Kidney (tissue), 14 donors: ENCODE data around the gene PSMD14. TPM values are rescaled to one million over a fixed set of nuclear protein-coding genes. Genes with fewer than 3 reads are reported as not detected.

Source experiments
- DNase-seq, 5 donors: peaks; one replicate each; pipeline ENCODE4 v3.0.0-alpha.2; 2013 to 2020
- FAIRE-seq: peaks from 2 replicates; lab custom pipeline; 2012; peaks lifted over from hg19 to GRCh38; lab: Jason Lieb, UNC
- H3K27ac ChIP-seq, 2 donors: one replicate each; pipeline ENCODE4 v1.7.0; 2013; ENCODE audit warnings: low read depth in 2 of 2, low read length in 2 of 2, inconsistent platforms in 1 of 2
- H3K27me3 ChIP-seq: one replicate; pipeline ENCODE4 v1.7.1; 2013; ENCODE audit warnings: low read length, inconsistent platforms; ENCODE audit not compliant: control insufficient read depth, insufficient read depth
- H3K36me3 ChIP-seq, 3 donors: one replicate each; pipeline versions ENCODE4 v1.7.0 to v1.7.1; 2013; ENCODE audit warnings: low read length in 3 of 3, control low read depth in 1 of 3, inconsistent platforms in 1 of 3; ENCODE audit not compliant: insufficient read depth in 3 of 3, control insufficient read depth in 2 of 3
- H3K4me1 ChIP-seq, 3 donors: one replicate each; pipeline versions ENCODE4 v1.7.0 to v1.7.1; 2013; ENCODE audit warnings: low read length in 3 of 3, inconsistent platforms in 1 of 3, low read depth in 1 of 3; ENCODE audit not compliant: control insufficient read depth in 2 of 3, insufficient read depth in 2 of 3
- H3K4me3 ChIP-seq, 3 donors: one replicate each; pipeline versions ENCODE4 v1.7.0 to v1.8.1; 2013; ENCODE audit warnings: low read length in 3 of 3, control low read depth in 1 of 3, inconsistent platforms in 1 of 3
- H3K9ac ChIP-seq, 3 donors: one replicate each; pipeline versions ENCODE4 v1.7.0 to v1.7.1; 2013; ENCODE audit warnings: low read length in 3 of 3, control low read depth in 1 of 3, inconsistent platforms in 1 of 3
- H3K9me3 ChIP-seq, 3 donors: one replicate each; pipeline versions ENCODE4 v1.7.0 to v1.7.1; 2013; ENCODE audit warnings: low read length in 3 of 3, control low read depth in 1 of 3, inconsistent platforms in 1 of 3; ENCODE audit not compliant: control insufficient read depth in 2 of 3, insufficient read depth in 1 of 3
- CTCF ChIP-seq: IDR thresholded peaks from 3 replicates; pipeline ENCODE4 v1.5.1; 2012; ENCODE audit warnings: mild to moderate bottlenecking, moderate library complexity, borderline replicate concordance; ENCODE audit not compliant: insufficient read depth; ENCODE audit errors: extremely low read depth
- intact Hi-C: fragments of 100-400 bp; cut with DNase I; formaldehyde crosslinking; loops from one replicate; pipeline ENCODE4 v1.11.1; 2022
- polyA plus RNA-seq: library from polyadenylated mRNA; stranded (reverse); fragments of 350-450 nt; fragmentation: Illumina TruSeq; extraction: RNeasy Lipid Tissue Mini Kit (QIAGEN cat#74804); gene quantifications from one replicate; pipeline ENCODE4 v1.2.3, GENCODE V29; 2014; ENCODE audit warnings: low read depth, low replicate concordance; ENCODE audit not compliant: insufficient read depth
- total RNA-seq: library from RNA; stranded (reverse); fragmentation: NEBNext Ultra II Directional; extraction: Animal tissue kit (Norgen Biotek cat#: 25700); gene quantifications from one replicate; pipeline ENCODE4 v1.2.1, GENCODE V29; 2021
- donor health status: control.
- donor health status: control.
- donor health status: control.
- donor health status: control.
- donor health status: control.
- donor health status: DM: yes; HTN: yes; CAD: no.
- donor health status: Normal renal cell carcinoma (clear cell type).

Gene PSMD14
- total and polyA plus RNA-seq, 2 donors from 2014 or later: 41.0 to 55.8 TPM

GRCh38 chr2:161381546-161381945, 73.3 kb downstream of the PSMD14 start:
- FAIRE-seq: no peak
- intact Hi-C loops: no loop called here
- no peaks in the 10 kb centered on the region for H3K27me3 ChIP-seq
- no peak for DNase-seq
- H3K4me3 ChIP-seq: no peak overlapping the region
- no peaks in the 10 kb centered on the region for H3K36me3 ChIP-seq
- no peak overlapping the region for H3K9ac ChIP-seq
- no peaks in the 10 kb centered on the region for H3K9me3 ChIP-seq
- no peaks in the 10 kb centered on the region for H3K4me1 ChIP-seq
- no peak for TF ChIP-seq CTCF
- no peak overlapping the region for H3K27ac ChIP-seq

GRCh38 chr2:161382747-161383146, 74.5 kb downstream of the PSMD14 start:
- DNase-seq (no peak), FAIRE-seq (no peak)
- no peak for TF ChIP-seq CTCF
- intact Hi-C loops: no loop called here
- H3K27me3 ChIP-seq: no peaks in the 10 kb centered on the region
- no peak overlapping the region for H3K4me3 ChIP-seq
- no peak overlapping the region for H3K27ac ChIP-seq
- H3K4me1 ChIP-seq: no peaks in the 10 kb centered on the region
- no peak overlapping the region for H3K9ac ChIP-seq
- H3K36me3 ChIP-seq: no peaks in the 10 kb centered on the region
- H3K9me3 ChIP-seq: no peaks in the 10 kb centered on the region

- no peak for TF ChIP-seq CTCF
- no peak overlapping the region for H3K27ac ChIP-seq
- no peak for DNase-seq
- H3K27me3 ChIP-seq: no peaks in the 10 kb centered on the region
- no peaks in the 10 kb centered on the region for H3K36me3 ChIP-seq
- H3K9ac ChIP-seq: no peak overlapping the region
- intact Hi-C loops: no loop called here
- H3K4me1 ChIP-seq: no peaks in the 10 kb centered on the region
- H3K4me3 ChIP-seq: no peak overlapping the region
- H3K9me3 ChIP-seq: no peaks in the 10 kb centered on the region
- FAIRE-seq: no peak
Observed at GRCh38 chr2:161384864-161385263, 76.6 kb downstream of the PSMD14 start.

GRCh38 chr2:161386228-161386824, 78.1 kb downstream of the PSMD14 start:
- intact Hi-C loops: no loop called here
- FAIRE-seq (no peak), DNase-seq (no peak)
- Histone ChIP-seq H3K9ac (no peak overlapping the region), H3K27ac (no peak overlapping the region), H3K4me1 (no peaks in the 10 kb centered on the region), H3K36me3 (no peaks in the 10 kb centered on the region), H3K9me3 (no peaks in the 10 kb centered on the region), H3K4me3 (no peak overlapping the region), H3K27me3 (no peaks in the 10 kb centered on the region)
- TF ChIP-seq CTCF: no peak
